ENCODE data around the gene COA8. TPM values are rescaled to one million over a fixed set of nuclear protein-coding genes. Genes with fewer than 3 reads are reported as not detected.

The COA8 gene
- total and polyA plus RNA-seq, 10 of the 15 experiments (the other 5 are each of a cell fraction or from before 2014, with no cell fraction given) = 6.1 to 69.5 (median 25.8) TPM

GRCh38 chr14:103521951-103522563, 40.7 kb upstream of the COA8 start:
- intact Hi-C loops (cut with micrococcal nuclease; ENCODE audit: unreplicated experiment) = no loop called here
- H3K9ac ChIP-seq (ENCODE audit: control insufficient read depth, insufficient read depth, low read length) = no peak overlapping the region
- H3K27ac ChIP-seq (ENCODE audit: control insufficient read depth, insufficient read depth) = no peak overlapping the region
- ChIA-PET RAD21 (ENCODE audit: unreplicated experiment) (interaction anchor here (0.7 to 1.4 kb wide), 2 partner anchors 25 to 29 kb away, joined by 3 to 5 read pairs; no protein-coding TSS in a partner anchor), CTCF (interaction anchor here (6.5 kb wide), 1 partner anchor 24 kb away, joined by 53 read pairs; no protein-coding TSS in a partner anchor), POLR2A (interaction anchor here (0.7 to 0.8 kb wide), 2 partner anchors 120 to 741 kb away, joined by 5 read pairs; no protein-coding TSS in a partner anchor), SMC1A (ENCODE audit: uncharacterized antibody, unreplicated experiment) (no interaction called here)
- H3K4me3 ChIP-seq = peak overlapping the region; percentile 66; the same call in 1 of the 2 replicates
- H3K4me2 ChIP-seq (ENCODE audit: control insufficient read depth, insufficient read depth) = peak overlapping the region; percentile 97
- no peak overlapping the region for H2AFZ ChIP-seq (ENCODE audit: control insufficient read depth, low read depth, low read length)
- peak; percentile 43 for TF ChIP-seq SUZ12 (IDR thresholded peaks at IDR 0.05; ENCODE audit: unreplicated experiment)
- TF ChIP-seq GATAD2B (conservative IDR thresholded peaks at IDR 0.05; ENCODE audit: low read depth) = peak; percentile 15; the same call in 1 of the 2 replicates
- TF ChIP-seq ETV6 (conservative IDR thresholded peaks at IDR 0.05 in 1 of 2, IDR thresholded peaks at IDR 0.05 in 1 of 2; ENCODE audit: borderline replicate concordance in 1 of 2, low read depth in 1 of 2) = no peak
- peaks cover 2% of the 10 kb centered on the region in 2 experiments; a peak in 2 of 4 replicates for H3K27me3 ChIP-seq (replicated peaks in 1 of 2; ENCODE audit: control insufficient read depth in 2 of 2, insufficient read depth in 2 of 2, low read length in 1 of 2)
- peaks cover 32% of the 10 kb centered on the region for H3K4me1 ChIP-seq (ENCODE audit: control insufficient read depth, insufficient read depth, low read length)
- BruUV-seq (replicated peaks) = no TSS peak
- H3K9me3 ChIP-seq (replicated peaks; ENCODE audit: control insufficient read depth, insufficient read depth, low read length) = no peaks in the 10 kb centered on the region; the same call in 2 of the 3 replicates
- H3K79me2 ChIP-seq (ENCODE audit: control insufficient read depth, insufficient read depth, low read length) = no peaks in the 10 kb centered on the region
- FAIRE-seq (no peak), DNase-seq (ENCODE audit: low read depth, low spot score) (no peak), ATAC-seq (no peak)
- H4K20me1 ChIP-seq (ENCODE audit: control insufficient read depth, insufficient read depth) = no peaks in the 10 kb centered on the region
- no peaks in the 10 kb centered on the region for H3K36me3 ChIP-seq (ENCODE audit: control insufficient read depth in 2 of 2, insufficient read depth in 2 of 2, low read length in 1 of 2)
- in situ Hi-C loops (cut with MboI) = no loop called here
- 5% methylated on average over 41 of the region's 74 CpGs for WGBS (ENCODE audit: insufficient coverage, insufficient replicate concordance, low lambda C conversion rate, missing lambda C conversion rate)
